GM12878 (cell line): ENCODE data around the gene CAPRIN2. TPM values are rescaled to one million over a fixed set of nuclear protein-coding genes. Genes with fewer than 3 reads are reported as not detected.

Source experiments
- polyA plus RNA-seq, 11 experiments: library from polyadenylated mRNA; depleted of rRNA in 4 of 11; unstranded in 6 of 11; stranded (reverse) in 5 of 11; fragments of >200 nt; fragmentation: Nextera tagmentation in 4 of 11; fragmentation: Illumina TruSeq in 1 of 11; extraction: Ambion mirVana in 4 of 11; extraction: Trizol in 1 of 11; gene quantifications; 1 replicate in 1 of 11; 2 replicates in 10 of 11; pipeline versions ENCODE4 v1.2.1 to v1.2.3, GENCODE V29; 2011 to 2016; ENCODE audit warnings: inconsistent platforms in 2 of 11, missing spikeins in 2 of 11, low read depth in 1 of 11
- total RNA-seq, 4 experiments: library from RNA; depleted of rRNA in 3 of 4; stranded (reverse); fragments of >200 nt in 3 of 4; fragmentation: Illumina TruSeq in 1 of 4; extraction: Trizol in 1 of 4; gene quantifications; 2 replicates each; pipeline versions ENCODE4 v1.2.1 to v1.2.3, GENCODE V29; 2013 to 2021

The CAPRIN2 gene
- total and polyA plus RNA-seq, 10 of the 15 experiments (the other 5 are each of a cell fraction or from before 2014, with no cell fraction given) = 1.2 to 13.6 (median 8.2) TPM

Other genes starting within 250 kb of the CAPRIN2 start
- 16.0 and 16.2 TPM in 2 replicates for gene IPO8, start 59.1 kb downstream of the CAPRIN2 start, total RNA-seq (2014; rRNA removed)
- gene IPO8, start 59.1 kb downstream of the CAPRIN2 start, total RNA-seq (2014; rRNA removed; fragmentation: Illumina TruSeq; extraction: Trizol) = 31.3 and 33.1 TPM in 2 replicates
- gene IPO8, start 59.1 kb downstream of the CAPRIN2 start, total RNA-seq (2021) = 38.5 and 42.2 TPM in 2 replicates
- 13.8 and 20.9 TPM in 2 replicates for gene IPO8, start 59.1 kb downstream of the CAPRIN2 start, polyA plus RNA-seq (2011; rRNA removed)
- 29.8 and 34.9 TPM in 2 replicates for gene IPO8, start 59.1 kb downstream of the CAPRIN2 start, polyA plus RNA-seq (2014; fragmentation: Illumina TruSeq; extraction: Trizol)
- gene IPO8, start 59.1 kb downstream of the CAPRIN2 start, polyA plus RNA-seq (2014; fragmentation: Nextera tagmentation; extraction: Ambion mirVana) = 10 to 100 TPM in 1 of 2 experiments, 1 to 10 TPM in 1; 6.9 to 10.2 TPM
- gene IPO8, start 59.1 kb downstream of the CAPRIN2 start, polyA plus RNA-seq (2014; rRNA removed) = 16.9 and 19.8 TPM in 2 replicates
- 10 to 100 TPM; 13.5 to 14.2 TPM for gene IPO8, start 59.1 kb downstream of the CAPRIN2 start, polyA plus RNA-seq (2016; fragmentation: Nextera tagmentation; extraction: Ambion mirVana)
- gene TSPAN11, start 171.8 kb upstream of the CAPRIN2 start, total RNA-seq (2014; rRNA removed) = under 0.01 and 0.11 TPM in 2 replicates
- gene TSPAN11, start 171.8 kb upstream of the CAPRIN2 start, total RNA-seq (2014; rRNA removed; fragmentation: Illumina TruSeq; extraction: Trizol) = not detected in 2 replicates
- gene TSPAN11, start 171.8 kb upstream of the CAPRIN2 start, total RNA-seq (2021) = 0.05 TPM in 1 of 2 replicates, not detected in the other
- 0.19 and 0.27 TPM in 2 replicates for gene TSPAN11, start 171.8 kb upstream of the CAPRIN2 start, polyA plus RNA-seq (2011; rRNA removed)
- 0.06 TPM in 1 of 2 replicates, not detected in the other for gene TSPAN11, start 171.8 kb upstream of the CAPRIN2 start, polyA plus RNA-seq (2014; fragmentation: Illumina TruSeq; extraction: Trizol)
- not detected for gene TSPAN11, start 171.8 kb upstream of the CAPRIN2 start, polyA plus RNA-seq (2014; fragmentation: Nextera tagmentation; extraction: Ambion mirVana)
- 0.03 and 0.15 TPM in 2 replicates for gene TSPAN11, start 171.8 kb upstream of the CAPRIN2 start, polyA plus RNA-seq (2014; rRNA removed)
- gene TSPAN11, start 171.8 kb upstream of the CAPRIN2 start, polyA plus RNA-seq (2016; fragmentation: Nextera tagmentation; extraction: Ambion mirVana) = not detected